OCI-LY3 (cell line): Measurements from ENCODE around the gene KCNK7.

ENCODE experiments used
- EZH2phosphoT487 ChIP-seq: fragments of 200-600 bp; shearing (Covaris generic); IDR thresholded peaks from 2 replicates; pipeline ENCODE4 v1.6.1; 2018; ENCODE audit warnings: antibody characterized with exemption, mixed run types, low read depth
- TF ChIP-seq, protein P1 (sequence below): fragments of 200-600, 300-600 bp; sonication (generic); IDR thresholded peaks from 2 replicates; pipeline ENCODE4 v1.5.1; 2014; ENCODE audit warnings: antibody characterized with exemption, low read length, low read depth

GRCh38 chr11:65618763-65619162, 23.2 kb upstream of the KCNK7 start:
- TF ChIP-seq, protein P1, sequence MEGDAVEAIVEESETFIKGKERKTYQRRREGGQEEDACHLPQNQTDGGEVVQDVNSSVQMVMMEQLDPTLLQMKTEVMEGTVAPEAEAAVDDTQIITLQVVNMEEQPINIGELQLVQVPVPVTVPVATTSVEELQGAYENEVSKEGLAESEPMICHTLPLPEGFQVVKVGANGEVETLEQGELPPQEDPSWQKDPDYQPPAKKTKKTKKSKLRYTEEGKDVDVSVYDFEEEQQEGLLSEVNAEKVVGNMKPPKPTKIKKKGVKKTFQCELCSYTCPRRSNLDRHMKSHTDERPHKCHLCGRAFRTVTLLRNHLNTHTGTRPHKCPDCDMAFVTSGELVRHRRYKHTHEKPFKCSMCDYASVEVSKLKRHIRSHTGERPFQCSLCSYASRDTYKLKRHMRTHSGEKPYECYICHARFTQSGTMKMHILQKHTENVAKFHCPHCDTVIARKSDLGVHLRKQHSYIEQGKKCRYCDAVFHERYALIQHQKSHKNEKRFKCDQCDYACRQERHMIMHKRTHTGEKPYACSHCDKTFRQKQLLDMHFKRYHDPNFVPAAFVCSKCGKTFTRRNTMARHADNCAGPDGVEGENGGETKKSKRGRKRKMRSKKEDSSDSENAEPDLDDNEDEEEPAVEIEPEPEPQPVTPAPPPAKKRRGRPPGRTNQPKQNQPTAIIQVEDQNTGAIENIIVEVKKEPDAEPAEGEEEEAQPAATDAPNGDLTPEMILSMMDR: no peak
- TF ChIP-seq EZH2phosphoT487: no peak
